ENCODE data around the gene ZBTB38. TPM values are rescaled to one million over a fixed set of nuclear protein-coding genes. Genes with fewer than 3 reads are reported as not detected.

Gene ZBTB38
- total and polyA plus RNA-seq, 2 donors (not counting 3 experiments of a cell fraction or from before 2014, with no cell fraction given): 31.1 to 85.2 TPM

DNA sequence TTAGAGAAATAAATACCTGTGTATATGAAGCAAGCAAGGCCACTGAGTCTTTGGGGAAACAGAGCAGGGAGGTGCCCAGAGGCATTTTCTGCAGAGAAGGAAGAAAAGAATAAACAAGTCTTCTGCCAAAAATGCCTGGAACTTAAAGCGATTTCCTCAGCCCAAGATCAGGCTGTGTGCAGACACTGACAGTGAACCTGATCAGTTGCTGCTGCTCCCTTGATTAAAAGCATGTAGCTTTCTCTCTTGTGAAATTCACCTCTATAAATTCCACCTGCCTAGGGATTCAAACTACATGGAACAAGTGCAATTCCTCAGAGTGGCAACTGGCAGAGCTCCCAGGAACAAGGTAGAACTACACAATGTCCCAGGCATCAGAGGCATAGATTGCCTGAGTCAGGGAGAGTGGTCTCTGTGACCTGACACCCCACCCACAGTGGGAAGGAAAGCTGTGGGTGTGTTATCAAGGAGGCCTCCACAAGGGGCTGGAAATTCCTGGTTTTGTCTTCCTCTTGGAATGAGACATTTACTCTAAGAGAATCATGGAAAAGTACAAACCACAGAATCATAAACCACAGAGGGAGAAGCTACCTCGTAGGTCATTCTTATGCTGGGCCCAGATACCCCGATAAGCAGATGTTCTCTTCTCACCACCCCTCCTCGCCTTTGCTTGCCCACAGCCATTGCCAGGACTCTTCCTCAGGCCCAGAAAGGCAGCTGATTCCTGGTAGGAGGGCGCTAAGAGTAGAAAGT lies 1.8 kb upstream of the ZBTB38 start:
- H3K9ac ChIP-seq (replicated peaks; ENCODE audit: extremely low read depth, insufficient read depth, low read length): peak overlapping the region; percentile 89
- H2AFZ ChIP-seq (ENCODE audit: low read depth, low read length): peak overlapping the region; percentile 46
- BruUV-seq (replicated peaks): no TSS peak
- DNase-seq (ENCODE audit: low read depth, low spot score) (peak; percentile 80), FAIRE-seq (peak; percentile 74)
- H3K79me2 ChIP-seq (ENCODE audit: control insufficient read depth, insufficient read depth, low read length): peaks cover 14% of the 10 kb centered on the region
- H3K4me2 ChIP-seq (ENCODE audit: insufficient read depth, low read length): peak overlapping the region; percentile 6
- no peaks in the 10 kb centered on the region for H3K9me3 ChIP-seq (replicated peaks; ENCODE audit: control insufficient read depth, insufficient read depth, low read length)
- no peaks in the 10 kb centered on the region for H3K9me1 ChIP-seq (replicated peaks; ENCODE audit: control insufficient read depth, extremely low read depth, insufficient read depth, low read length)
- dilution Hi-C loops (cut with MboI; ENCODE audit: extremely low pct_ligation_motif_present, low sequenced_read_pairs) (no loop called here), intact Hi-C loops (cut with micrococcal nuclease) (no loop called here)
- peaks cover 53% of the 10 kb centered on the region for H3K4me1 ChIP-seq (ENCODE audit: control insufficient read depth, extremely low read depth, insufficient read depth, low read length)
- peak overlapping the region; percentile 96 for H3K27ac ChIP-seq (ENCODE audit: insufficient read depth, low read depth, low read length)
- H3K4me3 ChIP-seq (replicated peaks in 1 of 3; ENCODE audit: insufficient read depth in 1 of 3, low read depth in 1 of 3, low read length in 3 of 3): no peak overlapping the region
- no peaks in the 10 kb centered on the region for H3K27me3 ChIP-seq (ENCODE audit: control insufficient read depth in 2 of 2, insufficient read depth in 2 of 2, low read length in 2 of 2)
- no peak for TF ChIP-seq EZH2 (IDR thresholded peaks at IDR 0.05; ENCODE audit: borderline replicate concordance, low read depth, low read length, severe bottlenecking)
- peak; percentile 58 for TF ChIP-seq POLR2AphosphoS5 (IDR thresholded peaks at IDR 0.05; ENCODE audit: insufficient read depth, low read depth, low read length)
- peak; percentile 86 for TF ChIP-seq GATA2 (IDR thresholded peaks at IDR 0.05; ENCODE audit: insufficient read depth, insufficient read length, low read depth, low read length)
- TF ChIP-seq FOS (IDR thresholded peaks at IDR 0.05; ENCODE audit: borderline replicate concordance, insufficient read depth, low read length): peak; percentile 22
- peak; percentile 65 for TF ChIP-seq POLR2A (IDR thresholded peaks at IDR 0.05; ENCODE audit: low read depth, low read length)
- TF ChIP-seq, protein P1, sequence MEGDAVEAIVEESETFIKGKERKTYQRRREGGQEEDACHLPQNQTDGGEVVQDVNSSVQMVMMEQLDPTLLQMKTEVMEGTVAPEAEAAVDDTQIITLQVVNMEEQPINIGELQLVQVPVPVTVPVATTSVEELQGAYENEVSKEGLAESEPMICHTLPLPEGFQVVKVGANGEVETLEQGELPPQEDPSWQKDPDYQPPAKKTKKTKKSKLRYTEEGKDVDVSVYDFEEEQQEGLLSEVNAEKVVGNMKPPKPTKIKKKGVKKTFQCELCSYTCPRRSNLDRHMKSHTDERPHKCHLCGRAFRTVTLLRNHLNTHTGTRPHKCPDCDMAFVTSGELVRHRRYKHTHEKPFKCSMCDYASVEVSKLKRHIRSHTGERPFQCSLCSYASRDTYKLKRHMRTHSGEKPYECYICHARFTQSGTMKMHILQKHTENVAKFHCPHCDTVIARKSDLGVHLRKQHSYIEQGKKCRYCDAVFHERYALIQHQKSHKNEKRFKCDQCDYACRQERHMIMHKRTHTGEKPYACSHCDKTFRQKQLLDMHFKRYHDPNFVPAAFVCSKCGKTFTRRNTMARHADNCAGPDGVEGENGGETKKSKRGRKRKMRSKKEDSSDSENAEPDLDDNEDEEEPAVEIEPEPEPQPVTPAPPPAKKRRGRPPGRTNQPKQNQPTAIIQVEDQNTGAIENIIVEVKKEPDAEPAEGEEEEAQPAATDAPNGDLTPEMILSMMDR (IDR thresholded peaks at IDR 0.05; ENCODE audit: extremely low read depth in 1 of 2, insufficient read depth in 1 of 2, low read depth in 1 of 2, low read length in 2 of 2): peak in 1 of 2 donors; percentile 9
- TF ChIP-seq, protein P2, sequence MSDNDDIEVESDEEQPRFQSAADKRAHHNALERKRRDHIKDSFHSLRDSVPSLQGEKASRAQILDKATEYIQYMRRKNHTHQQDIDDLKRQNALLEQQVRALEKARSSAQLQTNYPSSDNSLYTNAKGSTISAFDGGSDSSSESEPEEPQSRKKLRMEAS (IDR thresholded peaks at IDR 0.05; ENCODE audit: insufficient read depth, insufficient read length): no peak
- ChIA-PET CTCF (interaction anchor here (0.9 to 2.0 kb wide), 14 partner anchors 9 to 88 kb away, joined by 3 to 16 read pairs (median 4); no protein-coding TSS in a partner anchor), POLR2A (no interaction called here)
- peaks cover 0 to 2% of the 10 kb centered on the region in 2 experiments for H3K36me3 ChIP-seq (ENCODE audit: control insufficient read depth in 2 of 2, extremely low read depth in 1 of 2, insufficient read depth in 2 of 2, low read length in 2 of 2)
- no peaks in the 10 kb centered on the region for H4K20me1 ChIP-seq (replicated peaks; ENCODE audit: control insufficient read depth, extremely low read depth, insufficient read depth, low read length)

Measured in endothelial cell of umbilical vein (primary cell).